HEK293 (cell line): ENCODE results near the gene MACROH2A2.

Experiments used
- CTCF ChIA-PET: fragments of 350-600 bp; formaldehyde crosslinking; extraction: SDS; loops from one replicate; lab custom pipeline; 2021; ENCODE audit warnings: antibody characterized with exemption; lab: Yijun Ruan, JAX
- POLR2A ChIA-PET: fragments of 300-600 bp; formaldehyde crosslinking; extraction: SDS; loops from one replicate; lab custom pipeline; 2020; ENCODE audit warnings: antibody characterized with exemption, inconsistent platforms; lab: Yijun Ruan, JAX
- H3K27ac ChIP-seq: fragments of 200-500 bp; sonication (Bioruptor generic); 2 replicates; pipeline ENCODE4 v1.5.1; 2014; ENCODE audit warnings: low read depth, low read length, control low read depth, inconsistent platforms; ENCODE audit errors: extremely low read depth
- H3K36me3 ChIP-seq, 2 experiments: fragments of 200-500 bp in 1 of 2; sonication (Bioruptor generic) in 1 of 2; 1 replicate in 1 of 2; 2 replicates in 1 of 2; pipeline ENCODE4 v1.5.1; 2014 to 2017; ENCODE audit warnings: inconsistent platforms in 2 of 2, low read length in 2 of 2; ENCODE audit not compliant: control insufficient read depth in 2 of 2, insufficient read depth in 1 of 2
- H3K4me1 ChIP-seq: fragments of 200-500 bp; sonication (Bioruptor generic); 2 replicates; pipeline ENCODE4 v1.5.1; 2014; ENCODE audit warnings: mild to moderate bottlenecking, low read length, inconsistent platforms; ENCODE audit not compliant: control insufficient read depth, insufficient read depth
- H3K4me3 ChIP-seq: 2 replicates; pipeline ENCODE4 v1.5.1; 2011; ENCODE audit warnings: low read depth, mild to moderate bottlenecking, control low read depth, low read length, moderate library complexity
- H3K9me3 ChIP-seq: fragments of 200-500 bp; sonication (Bioruptor generic); 2 replicates; pipeline ENCODE4 v1.5.1; 2014; ENCODE audit warnings: low read depth, low read length, inconsistent platforms; ENCODE audit not compliant: control insufficient read depth, insufficient read depth
- BCL11A ChIP-seq: fragments of 450-650 bp; formaldehyde crosslinking; IDR thresholded peaks from 2 replicates; pipeline ENCODE4 v1.5.1; 2016; ENCODE audit warnings: low read depth, missing biosample characterization, missing genetic modification characterization
- HOXC10 ChIP-seq: sonication (generic); formaldehyde crosslinking; IDR thresholded peaks from 2 replicates; pipeline ENCODE4 v1.8.1; 2023; ENCODE audit warnings: mild to moderate bottlenecking, missing genetic modification reagents
- HOXD13 ChIP-seq: sonication (generic); formaldehyde crosslinking; IDR thresholded peaks from 2 replicates; pipeline ENCODE4 v1.8.0; 2022; ENCODE audit warnings: missing genetic modification reagents, borderline replicate concordance
- MYNN ChIP-seq: fragments of 450-650 bp; formaldehyde crosslinking; IDR thresholded peaks from 2 replicates; pipeline ENCODE4 v1.5.1; 2016; ENCODE audit warnings: missing biosample characterization, missing genetic modification characterization, borderline replicate concordance
- SCRT1 ChIP-seq: fragments of 450-650 bp; formaldehyde crosslinking; IDR thresholded peaks from 2 replicates; pipeline ENCODE4 v1.5.1; 2016; ENCODE audit warnings: missing biosample characterization, missing genetic modification characterization, borderline replicate concordance
- YY2 ChIP-seq: fragments of 450-650 bp; formaldehyde crosslinking; IDR thresholded peaks from 2 replicates; pipeline ENCODE4 v1.5.1; 2016; ENCODE audit warnings: missing biosample characterization, missing genetic modification characterization
- ZBTB17 ChIP-seq: fragments of 450-650 bp; formaldehyde crosslinking; IDR thresholded peaks from 2 replicates; pipeline ENCODE4 v1.5.1; 2016; ENCODE audit warnings: missing biosample characterization, missing genetic modification characterization
- ZBTB48 ChIP-seq: fragments of 450-650 bp; formaldehyde crosslinking; IDR thresholded peaks from 2 replicates; pipeline ENCODE4 v1.5.1; 2016; ENCODE audit warnings: missing biosample characterization, missing genetic modification characterization
- ZFP41 ChIP-seq: fragments of 450-650 bp; formaldehyde crosslinking; IDR thresholded peaks from 2 replicates; pipeline ENCODE4 v1.5.1; 2016; ENCODE audit warnings: missing biosample characterization, missing genetic modification characterization, borderline replicate concordance
- ZNF10 ChIP-seq: fragments of 450-650 bp; formaldehyde crosslinking; IDR thresholded peaks from 2 replicates; pipeline ENCODE4 v1.5.1; 2017; ENCODE audit warnings: missing biosample characterization, missing genetic modification characterization
- ZNF138 ChIP-seq: fragments of 450-650 bp; formaldehyde crosslinking; IDR thresholded peaks from 2 replicates; pipeline ENCODE4 v1.5.1; 2016; ENCODE audit warnings: missing biosample characterization, missing genetic modification characterization, borderline replicate concordance
- ZNF211 ChIP-seq: fragments of 450-650 bp; formaldehyde crosslinking; IDR thresholded peaks from 2 replicates; pipeline ENCODE4 v1.5.1; 2016; ENCODE audit warnings: low read depth, missing biosample characterization, missing genetic modification characterization
- ZNF214 ChIP-seq: fragments of 450-650 bp; formaldehyde crosslinking; IDR thresholded peaks from 2 replicates; pipeline ENCODE4 v1.5.1; 2017; ENCODE audit warnings: missing biosample characterization, mild to moderate bottlenecking, missing genetic modification characterization, borderline replicate concordance
- ZNF223 ChIP-seq: fragments of 450-650 bp; formaldehyde crosslinking; IDR thresholded peaks from 2 replicates; pipeline ENCODE4 v1.5.1; 2016; ENCODE audit warnings: missing biosample characterization, missing genetic modification characterization
- ZNF23 ChIP-seq: fragments of 450-650 bp; formaldehyde crosslinking; IDR thresholded peaks from 2 replicates; pipeline ENCODE4 v1.5.1; 2016; ENCODE audit warnings: missing biosample characterization, missing genetic modification characterization, borderline replicate concordance
- ZNF335 ChIP-seq: fragments of 450-650 bp; formaldehyde crosslinking; conservative IDR thresholded peaks from 2 replicates; pipeline ENCODE4 v1.5.1; 2016; ENCODE audit warnings: missing biosample characterization, missing genetic modification characterization
- ZNF529 ChIP-seq: fragments of 450-650 bp; formaldehyde crosslinking; IDR thresholded peaks from 2 replicates; pipeline ENCODE4 v1.5.1; 2017; ENCODE audit warnings: missing genetic modification characterization, missing biosample characterization; ENCODE audit not compliant: insufficient replicate concordance
- ZNF600 ChIP-seq: fragments of 450-650 bp; formaldehyde crosslinking; IDR thresholded peaks from 2 replicates; pipeline ENCODE4 v1.5.1; 2016; ENCODE audit warnings: missing biosample characterization, missing genetic modification characterization
- ZNF664 ChIP-seq: fragments of 450-650 bp; formaldehyde crosslinking; IDR thresholded peaks from 2 replicates; pipeline ENCODE4 v1.5.1; 2016; ENCODE audit warnings: missing biosample characterization, missing genetic modification characterization
- ZNF76 ChIP-seq: fragments of 450-650 bp; formaldehyde crosslinking; IDR thresholded peaks from 2 replicates; pipeline ENCODE4; 2016; ENCODE audit warnings: low read depth, missing biosample characterization, missing genetic modification characterization, borderline replicate concordance
- ZNF768 ChIP-seq: fragments of 450-650 bp; formaldehyde crosslinking; IDR thresholded peaks from 2 replicates; pipeline ENCODE4 v1.5.1; 2018; ENCODE audit warnings: missing biosample characterization, mild to moderate bottlenecking, missing genetic modification characterization
- ZSCAN30 ChIP-seq: fragments of 450-650 bp; IDR thresholded peaks from 2 replicates; pipeline ENCODE4 v1.5.1; 2018; ENCODE audit warnings: missing biosample characterization, mild to moderate bottlenecking, missing genetic modification characterization, moderate library complexity
- ZXDB ChIP-seq: fragments of 450-650 bp; formaldehyde crosslinking; IDR thresholded peaks from 2 replicates; pipeline ENCODE4 v1.5.1; 2016; ENCODE audit warnings: missing biosample characterization, missing genetic modification characterization
- TF ChIP-seq, protein P1 (sequence below): fragments of 450-650 bp; formaldehyde crosslinking; IDR thresholded peaks from 2 replicates; pipeline ENCODE4 v1.5.1; 2016; ENCODE audit warnings: missing biosample characterization, missing genetic modification characterization
- TF ChIP-seq, protein P2 (sequence below): fragments of 450-650 bp; formaldehyde crosslinking; IDR thresholded peaks from 2 replicates; pipeline ENCODE4 v1.5.1; 2017; ENCODE audit warnings: missing biosample characterization, missing genetic modification characterization

MACROH2A2 gene

DNA sequence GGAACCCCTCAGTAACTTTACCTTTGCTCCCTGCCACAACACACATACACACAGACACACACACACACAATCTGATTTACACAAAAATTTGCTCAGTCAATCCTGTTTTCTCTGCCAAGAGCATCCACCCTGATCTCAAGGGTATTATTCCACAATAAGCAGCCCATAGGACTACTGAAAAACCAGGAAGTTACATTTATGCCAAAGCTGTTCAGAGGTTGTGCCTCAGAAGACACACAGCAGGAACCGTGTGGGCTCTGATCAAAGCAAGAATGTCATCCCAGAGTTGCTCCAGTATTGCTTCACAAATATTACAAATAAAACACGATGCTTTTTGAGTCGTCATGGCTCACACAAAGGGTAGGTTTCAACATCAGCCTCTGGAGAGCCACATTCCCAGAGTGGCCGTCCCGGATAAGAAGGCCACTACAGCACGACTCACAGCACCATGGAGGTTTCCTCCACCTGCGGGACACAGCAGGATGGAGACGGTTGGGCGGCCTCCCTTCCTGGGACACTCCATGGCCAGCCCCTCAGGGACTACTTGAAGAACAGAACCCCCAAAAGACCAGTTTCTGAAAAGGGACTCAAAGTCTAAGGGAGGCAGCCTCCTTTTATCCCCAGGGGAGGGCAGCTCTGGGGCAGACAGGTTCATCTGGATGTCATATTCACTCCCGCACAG is 78.4 kb downstream of the MACROH2A2 start:
- Histone ChIP-seq H3K4me3 (no peak overlapping the region), H3K9me3 (no peaks in the 10 kb centered on the region), H3K27ac (no peak overlapping the region), H3K4me1 (no peaks in the 10 kb centered on the region), H3K36me3 (no peaks in the 10 kb centered on the region)
- ChIA-PET CTCF (interaction anchor here (0.6 to 3.1 kb wide), 4 partner anchors 15 to 1567 kb away, joined by 3 to 19 read pairs (median 6); partner anchors contain the start of gene TYSND1), POLR2A (no interaction called here)
- TF ChIP-seq ZNF223 = no peak
- no peak for TF ChIP-seq ZNF211 (tag by site-specific recombination)
- no peak for TF ChIP-seq BCL11A
- peak; percentile 79 for TF ChIP-seq ZNF600 (tag by site-specific recombination)
- TF ChIP-seq ZNF768 (tag by site-specific recombination) = no peak

DNA sequence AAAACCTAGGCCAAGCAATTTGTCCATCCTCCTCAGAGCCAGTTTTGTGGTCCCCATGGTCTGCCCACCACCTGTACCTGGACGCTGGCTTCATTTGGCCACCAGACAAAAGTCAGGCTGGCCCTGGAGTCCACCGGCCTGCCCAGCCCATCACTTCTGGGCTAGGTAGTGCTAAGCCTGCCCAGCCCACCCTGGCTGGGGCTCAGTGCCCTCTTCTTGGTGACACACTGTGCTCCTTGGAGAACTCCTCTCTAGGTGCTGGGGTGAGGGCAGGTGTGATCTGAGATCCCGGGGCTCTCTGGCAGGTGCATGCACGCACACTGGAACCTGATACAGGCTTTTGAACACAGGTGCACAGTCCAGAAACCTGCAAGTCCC is 78.9 kb downstream of the MACROH2A2 start:
- CTCF ChIA-PET = interaction anchor here (0.6 to 2.1 kb wide), 2 partner anchors 15 kb away, joined by 3 to 9 read pairs; partner anchors contain the start of gene TYSND1
- H3K4me3 ChIP-seq = 0 out of 2 replicates have a peak overlapping the region, but pooled peaks have one; percentile 55
- POLR2A ChIA-PET = interaction anchor here (0.5 to 1.0 kb wide), 3 partner anchors 15 to 256 kb away, joined by 3 read pairs; partner anchors contain the start of genes SAR1A and TYSND1

DNA sequence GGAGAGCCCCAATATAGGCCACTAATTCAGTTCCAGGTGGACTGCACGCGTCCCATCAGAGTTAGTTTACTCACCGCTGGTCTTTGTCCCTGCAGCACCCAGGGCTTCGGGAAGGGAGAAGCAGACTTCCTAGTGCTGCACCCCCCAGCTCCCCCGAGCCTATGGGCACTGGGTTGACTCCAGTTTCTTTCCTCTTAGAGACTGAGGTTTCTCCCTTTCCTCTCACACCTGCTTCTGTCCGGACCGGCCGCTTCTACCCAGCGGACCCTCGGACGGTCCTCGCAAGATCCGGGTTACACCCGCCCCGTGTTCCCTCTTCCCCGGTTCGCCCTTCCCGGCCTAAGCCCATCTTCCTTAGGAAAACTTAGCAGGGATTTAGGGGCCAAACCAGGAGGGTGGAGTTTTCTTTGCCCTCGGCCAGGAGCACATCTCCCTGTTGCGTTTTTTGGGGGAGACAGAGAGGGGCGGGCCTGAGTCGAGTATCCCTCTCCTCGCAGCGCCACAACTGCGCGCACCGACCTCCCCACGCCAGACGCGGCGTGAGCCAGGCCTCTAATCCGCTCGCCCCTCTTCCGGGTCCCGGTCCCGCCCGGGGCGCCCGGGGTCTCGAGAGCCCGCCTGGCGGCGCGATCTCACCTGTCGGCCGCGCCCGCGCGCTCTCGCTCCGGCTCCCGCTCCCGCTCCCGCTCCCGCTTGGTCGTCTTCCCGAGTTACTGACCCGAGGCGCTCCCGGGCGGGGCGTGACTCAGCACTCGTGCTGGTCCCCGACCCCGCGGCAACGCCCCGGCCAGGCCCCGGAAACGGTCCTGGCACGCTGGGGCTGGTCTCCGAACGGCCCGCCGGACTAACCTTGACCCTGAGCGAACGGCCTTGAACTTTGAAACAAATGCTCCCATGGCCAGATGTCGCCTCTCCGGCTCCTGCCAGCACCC is 79.7 kb downstream of the MACROH2A2 start, which contains the start of gene AIFM2:
Gene AIFM2 (minus strand): TSS at position 728 of the 932 bp plus-strand sequence. CDS start 8,741 bp downstream, outside the sequence.
- peak within 1 kb of the TSS; percentile 52; the same call in 1 of the 2 replicates for H3K27ac ChIP-seq
- POLR2A ChIA-PET = interaction anchor here (0.5 to 2.2 kb wide), 5 partner anchors 14 to 255 kb away, joined by 3 to 8 read pairs (median 3); partner anchors contain the start of genes SAR1A and TYSND1
- H3K9me3 ChIP-seq = no peaks in the 10 kb centered on the region
- H3K4me3 ChIP-seq = peak within 1 kb of the TSS; percentile 55
- H3K4me1 ChIP-seq = no peaks in the 10 kb centered on the region
- no peaks in the 10 kb centered on the region for H3K36me3 ChIP-seq
- CTCF ChIA-PET = interaction anchor here (0.6 to 2.2 kb wide), 4 partner anchors 14 to 389 kb away, joined by 3 to 14 read pairs (median 4); partner anchors contain the start of gene TYSND1
- TF ChIP-seq ZFP41 (tag by site-specific recombination) (no peak), YY2 (no peak), SCRT1 (no peak), ZNF138 (no peak), ZSCAN30 (tag by site-specific recombination) (peak; percentile 24; the same call in 1 of the 2 replicates), ZBTB17 (tag by site-specific recombination) (peak; percentile 66; the same call in 1 of the 2 replicates), ZBTB48 (tag by site-specific recombination) (no peak; the same call in 1 of the 2 replicates), MYNN (tag by site-specific recombination) (no peak), ZNF664 (no peak), ZXDB (tag by site-specific recombination) (peak; percentile 57), ZNF76 (tag by site-specific recombination) (no peak), BCL11A (peak; percentile 81), ZNF529 (tag by site-specific recombination) (no peak), ZNF10 (tag by site-specific recombination) (no peak)
- TF ChIP-seq, protein P1, sequence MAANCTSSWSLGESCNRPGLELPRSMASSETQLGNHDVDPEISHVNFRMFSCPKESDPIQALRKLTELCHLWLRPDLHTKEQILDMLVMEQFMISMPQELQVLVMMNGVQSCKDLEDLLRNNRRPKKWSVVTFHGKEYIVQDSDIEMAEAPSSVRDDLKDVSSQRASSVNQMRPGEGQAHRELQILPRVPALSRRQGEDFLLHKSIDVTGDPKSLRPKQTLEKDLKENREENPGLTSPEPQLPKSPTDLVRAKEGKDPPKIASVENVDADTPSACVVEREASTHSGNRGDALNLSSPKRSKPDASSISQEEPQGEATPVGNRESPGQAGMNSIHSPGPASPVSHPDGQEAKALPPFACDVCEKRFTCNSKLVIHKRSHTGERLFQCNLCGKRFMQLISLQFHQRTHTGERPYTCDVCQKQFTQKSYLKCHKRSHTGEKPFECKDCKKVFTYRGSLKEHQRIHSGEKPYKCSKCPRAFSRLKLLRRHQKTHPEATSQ (tag by site-specific recombination) = no peak

More for the DNA sequence above, 78.9 kb downstream of the MACROH2A2 start:
- TF ChIP-seq, protein P2, sequence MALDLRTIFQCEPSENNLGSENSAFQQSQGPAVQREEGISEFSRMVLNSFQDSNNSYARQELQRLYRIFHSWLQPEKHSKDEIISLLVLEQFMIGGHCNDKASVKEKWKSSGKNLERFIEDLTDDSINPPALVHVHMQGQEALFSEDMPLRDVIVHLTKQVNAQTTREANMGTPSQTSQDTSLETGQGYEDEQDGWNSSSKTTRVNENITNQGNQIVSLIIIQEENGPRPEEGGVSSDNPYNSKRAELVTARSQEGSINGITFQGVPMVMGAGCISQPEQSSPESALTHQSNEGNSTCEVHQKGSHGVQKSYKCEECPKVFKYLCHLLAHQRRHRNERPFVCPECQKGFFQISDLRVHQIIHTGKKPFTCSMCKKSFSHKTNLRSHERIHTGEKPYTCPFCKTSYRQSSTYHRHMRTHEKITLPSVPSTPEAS (tag by site-specific recombination) = no peak
- no peak for TF ChIP-seq ZNF23 (tag by site-specific recombination)
- no peak for TF ChIP-seq HOXD13 (CRISPR knock-in tag)
- TF ChIP-seq, protein P1 (tag by site-specific recombination) = no peak
- TF ChIP-seq ZNF214 (tag by site-specific recombination) = no peak
- no peak for TF ChIP-seq ZNF335 (tag by site-specific recombination)
- TF ChIP-seq HOXC10 = no peak
- Histone ChIP-seq H3K27ac (no peak overlapping the region; the same call in 1 of the 2 replicates), H3K4me1 (no peaks in the 10 kb centered on the region), H3K36me3 (no peaks in the 10 kb centered on the region), H3K9me3 (no peaks in the 10 kb centered on the region)
